Left lung (tissue), 10 donors: ENCODE results near the gene C1QTNF6. TPM values are rescaled to one million over a fixed set of nuclear protein-coding genes. Genes with fewer than 3 reads are reported as not detected.

Source experiments
- ATAC-seq: fragments of 200-7000 bp; cut with Tn5 transposase; one replicate; pipeline ENCODE4 v1.9.1; 2020; ENCODE audit warnings: moderate library complexity
- DNase-seq, 4 donors: peaks; one replicate each; pipeline ENCODE4 v3.0.0-alpha.2; 2013 to 2020
- H3K27ac ChIP-seq, 2 donors: fragments of 200-600 bp; sonication (generic) in 1 of 2; one replicate each; pipeline versions ENCODE4 v1.5.0 to v1.8.0; 2020 to 2021
- H3K27me3 ChIP-seq, 2 donors: fragments of 200-600 bp; sonication (generic) in 1 of 2; one replicate each; pipeline versions ENCODE4 v1.5.0 to v1.8.0; 2020 to 2021
- H3K36me3 ChIP-seq, 2 donors: fragments of 200-600 bp; sonication (generic) in 1 of 2; one replicate each; pipeline versions ENCODE4 v1.5.0 to v1.8.0; 2020 to 2021
- H3K4me1 ChIP-seq, 2 donors: fragments of 200-600 bp; one replicate each; pipeline ENCODE4 v1.8.0; 2021
- H3K4me3 ChIP-seq, 2 donors: fragments of 200-600 bp; sonication (generic) in 1 of 2; one replicate each; pipeline versions ENCODE4 v1.5.0 to v1.8.0; 2020 to 2021; ENCODE audit warnings: mild to moderate bottlenecking in 1 of 2
- H3K9me3 ChIP-seq, 2 donors: fragments of 200-600 bp; sonication (generic) in 1 of 2; one replicate each; pipeline versions ENCODE4 v1.5.0 to v1.8.0; 2020 to 2021
- intact Hi-C, 2 donors: fragments of 100-400 bp; cut with DNase I; formaldehyde crosslinking; loops; one replicate each; pipeline versions ENCODE4 v1.11.2 to v1.14.2; 2022
- polyA plus RNA-seq, 6 donors: library from polyadenylated mRNA; unstranded; fragments of 120-200 nt; gene quantifications; one replicate each; pipeline ENCODE4 v1.2.1, GENCODE V29; 2013; ENCODE audit not compliant: insufficient read length in 6 of 6
- total RNA-seq, 2 donors: library from RNA; stranded (reverse); fragmentation: NEBNext Ultra II Directional; extraction: Animal tissue kit (Norgen Biotek cat#: 25700); gene quantifications; one replicate each; pipeline ENCODE4 v1.2.1, GENCODE V29; 2021
- TF ChIP-seq, protein P1 (sequence below), 2 donors: fragments of 200-600 bp; sonication (generic) in 1 of 2; IDR thresholded peaks; one replicate each; pipeline versions ENCODE4 v1.5.0 to v1.8.0; 2021; ENCODE audit warnings: antibody characterized with exemption in 2 of 2
- donor health status: DM: no; HTN: yes; CAD: no.
- donor health status: DM: no; HTN: no; CAD: no.

The C1QTNF6 gene
- total and polyA plus RNA-seq, 8 donors = 7.2 to 28.8 (median 24.4) TPM

GRCh38 chr22:37180531-37181231 lies 7.4 kb downstream of the C1QTNF6 start:
- TF ChIP-seq, protein P1, sequence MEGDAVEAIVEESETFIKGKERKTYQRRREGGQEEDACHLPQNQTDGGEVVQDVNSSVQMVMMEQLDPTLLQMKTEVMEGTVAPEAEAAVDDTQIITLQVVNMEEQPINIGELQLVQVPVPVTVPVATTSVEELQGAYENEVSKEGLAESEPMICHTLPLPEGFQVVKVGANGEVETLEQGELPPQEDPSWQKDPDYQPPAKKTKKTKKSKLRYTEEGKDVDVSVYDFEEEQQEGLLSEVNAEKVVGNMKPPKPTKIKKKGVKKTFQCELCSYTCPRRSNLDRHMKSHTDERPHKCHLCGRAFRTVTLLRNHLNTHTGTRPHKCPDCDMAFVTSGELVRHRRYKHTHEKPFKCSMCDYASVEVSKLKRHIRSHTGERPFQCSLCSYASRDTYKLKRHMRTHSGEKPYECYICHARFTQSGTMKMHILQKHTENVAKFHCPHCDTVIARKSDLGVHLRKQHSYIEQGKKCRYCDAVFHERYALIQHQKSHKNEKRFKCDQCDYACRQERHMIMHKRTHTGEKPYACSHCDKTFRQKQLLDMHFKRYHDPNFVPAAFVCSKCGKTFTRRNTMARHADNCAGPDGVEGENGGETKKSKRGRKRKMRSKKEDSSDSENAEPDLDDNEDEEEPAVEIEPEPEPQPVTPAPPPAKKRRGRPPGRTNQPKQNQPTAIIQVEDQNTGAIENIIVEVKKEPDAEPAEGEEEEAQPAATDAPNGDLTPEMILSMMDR (IDR thresholded peaks at IDR 0.05) = no peak
- H3K4me1 ChIP-seq = peaks cover 25 to 50% of the 10 kb centered on the region in 2 donors
- intact Hi-C loops = no loop called here
- no peak for ATAC-seq
- no peaks in the 10 kb centered on the region for H3K36me3 ChIP-seq
- H3K9me3 ChIP-seq = no peaks in the 10 kb centered on the region
- H3K4me3 ChIP-seq = no peak overlapping the region
- peak overlapping the region; percentile 3 to 50 for H3K27ac ChIP-seq
- DNase-seq = peak in 1 of 4 donors; percentile 64
- peaks cover 0 to 3% of the 10 kb centered on the region in 2 donors for H3K27me3 ChIP-seq

DNA sequence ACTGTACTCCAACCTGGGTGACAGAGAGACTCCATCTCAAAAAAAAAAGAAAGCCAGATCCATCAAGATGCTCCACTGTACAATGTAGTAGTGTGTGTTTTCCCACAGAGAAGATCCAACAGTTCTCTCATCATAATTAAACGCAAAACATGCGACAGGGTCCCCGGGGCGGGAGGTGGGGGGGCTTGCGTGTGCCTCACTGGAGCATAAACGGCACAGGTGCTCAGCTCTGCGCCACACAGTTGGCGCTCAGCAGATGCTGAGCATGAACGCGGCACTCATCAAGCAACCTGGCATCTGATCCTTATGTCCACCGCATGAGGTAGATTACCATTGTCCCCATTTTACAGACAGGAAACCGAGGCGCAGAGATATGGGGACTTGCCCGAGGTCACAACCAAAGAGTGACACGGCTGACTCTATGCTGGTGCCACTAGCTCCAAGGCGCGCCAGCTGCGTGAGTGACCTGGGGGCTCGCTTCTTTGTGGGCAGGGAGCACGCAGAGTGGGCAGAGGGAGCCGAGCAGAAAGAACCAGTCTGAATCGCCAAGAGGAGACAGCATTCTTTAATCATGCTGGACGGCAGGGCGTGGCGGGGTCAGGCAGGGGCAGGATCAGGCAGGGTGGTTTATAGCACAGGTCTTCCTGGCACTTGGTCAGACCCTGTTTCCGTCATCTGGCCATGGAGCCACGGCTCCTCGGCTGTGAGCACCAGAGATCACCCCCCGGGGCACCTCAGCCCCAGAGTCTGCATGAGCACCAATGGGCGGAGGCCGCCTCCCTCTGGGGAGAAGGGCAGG lies 8.2 kb downstream of the C1QTNF6 start:
- intact Hi-C loops = no loop called here
- Histone ChIP-seq H3K4me1 (peaks cover 25 to 50% of the 10 kb centered on the region in 2 donors), H3K27me3 (peaks cover 0 to 10% of the 10 kb centered on the region in 2 donors), H3K27ac (peak overlapping the region in 1 of 2 donors; percentile 50), H3K4me3 (no peak overlapping the region), H3K36me3 (no peaks in the 10 kb centered on the region), H3K9me3 (no peaks in the 10 kb centered on the region)
- TF ChIP-seq, protein P1 (IDR thresholded peaks at IDR 0.05) = no peak
- DNase-seq (peak in 1 of 4 donors; percentile 49), ATAC-seq (no peak)

- Histone ChIP-seq H3K4me3 (no peak overlapping the region), H3K36me3 (no peaks in the 10 kb centered on the region), H3K4me1 (peaks cover 25 to 50% of the 10 kb centered on the region in 2 donors), H3K9me3 (no peaks in the 10 kb centered on the region), H3K27ac (peak overlapping the region in 1 of 2 donors; percentile 74), H3K27me3 (peaks cover 0 to 14% of the 10 kb centered on the region in 2 donors)
- TF ChIP-seq, protein P1 (IDR thresholded peaks at IDR 0.05) = no peak
- DNase-seq (peak in 1 of 4 donors; percentile 33), ATAC-seq (no peak)
- intact Hi-C loops = no loop called here
Observed at GRCh38 chr22:37179126-37179470, 8.9 kb downstream of the C1QTNF6 start.

GRCh38 chr22:37178350-37179125 lies 9.5 kb downstream of the C1QTNF6 start:
- intact Hi-C loops = no loop called here
- DNase-seq (peak in 2 of 4 donors; percentile 28 to 73), ATAC-seq (no peak)
- Histone ChIP-seq H3K9me3 (no peaks in the 10 kb centered on the region), H3K4me3 (no peak overlapping the region), H3K27me3 (peaks cover 0 to 14% of the 10 kb centered on the region in 2 donors), H3K36me3 (no peaks in the 10 kb centered on the region), H3K27ac (peak overlapping the region; percentile 24 to 74), H3K4me1 (peaks cover 25 to 50% of the 10 kb centered on the region in 2 donors)
- TF ChIP-seq, protein P1 (IDR thresholded peaks at IDR 0.05) = no peak
